GM18526 (cell line): ENCODE results near the gene BEST3.

ENCODE experiments used
- POLR2A ChIP-seq: IDR thresholded peaks from 3 replicates; pipeline ENCODE4 v1.6.1; 2011; ENCODE audit not compliant: insufficient read length; ENCODE audit errors: extremely low read depth

BEST3 gene

DNA sequence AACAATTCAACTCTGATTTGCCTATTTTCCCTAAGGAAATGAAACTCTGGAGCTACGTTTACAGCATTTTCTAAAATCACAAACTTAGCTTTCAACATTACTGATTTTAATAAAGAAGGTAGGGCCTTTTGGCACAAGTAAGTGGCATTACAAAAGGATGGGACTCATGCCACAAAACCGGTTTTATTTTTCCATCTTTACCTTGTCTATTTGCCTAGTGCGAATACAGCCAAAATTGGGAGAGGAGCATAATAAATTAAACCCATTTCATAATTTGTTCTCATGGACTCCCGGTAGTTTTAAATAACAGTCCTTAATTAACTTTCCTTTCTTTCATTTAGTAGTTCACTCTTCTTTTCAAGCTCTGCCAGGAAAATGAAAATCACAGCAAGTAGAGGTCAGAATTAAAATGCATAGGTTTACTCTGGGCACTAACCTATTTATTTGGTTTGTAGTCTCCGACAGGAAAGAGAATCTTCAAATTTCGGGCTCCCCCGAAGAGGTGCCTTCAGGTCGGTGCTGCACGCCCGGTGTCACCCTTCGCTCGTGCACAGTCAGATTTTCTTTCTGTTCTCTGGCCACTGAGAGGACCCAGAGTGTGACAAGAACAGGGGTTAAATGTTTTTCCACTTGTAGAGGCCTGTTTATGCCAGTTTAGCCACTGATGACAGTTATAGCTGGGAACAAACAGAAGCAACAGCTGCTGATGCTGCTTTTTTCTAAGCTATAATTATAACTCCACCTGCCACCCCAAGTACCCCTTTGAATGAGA is at the start of gene BEST3:
Gene BEST3, minus strand, starts transcription at position 535 of the 772 bp plus-strand sequence. CDS start 1,505 bp downstream, outside the sequence.
- TF ChIP-seq POLR2A = no peak

DNA sequence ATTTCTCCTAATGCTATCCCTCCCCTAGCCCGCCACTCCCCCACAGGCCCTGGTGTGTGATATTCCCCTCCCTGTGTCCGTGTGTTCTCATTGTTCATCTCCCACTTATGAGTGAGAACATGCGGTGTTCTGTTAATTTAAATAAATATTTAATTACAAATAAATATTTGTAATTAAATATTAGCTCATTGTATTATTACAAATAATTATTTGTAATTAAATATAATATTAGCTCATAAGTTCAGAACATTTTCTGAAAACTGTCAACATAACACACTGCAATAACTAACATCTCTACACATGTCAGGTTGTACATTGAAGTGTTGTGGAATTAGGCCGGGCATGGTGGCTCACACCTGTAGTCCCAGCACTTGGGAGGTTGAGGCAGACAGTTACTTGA is 45.0 kb upstream of the BEST3 start:
- no peak for TF ChIP-seq POLR2A

- peak; percentile 35 for TF ChIP-seq POLR2A
Observed at GRCh38 chr12:69739287-69740191, 40.4 kb upstream of the BEST3 start.

DNA sequence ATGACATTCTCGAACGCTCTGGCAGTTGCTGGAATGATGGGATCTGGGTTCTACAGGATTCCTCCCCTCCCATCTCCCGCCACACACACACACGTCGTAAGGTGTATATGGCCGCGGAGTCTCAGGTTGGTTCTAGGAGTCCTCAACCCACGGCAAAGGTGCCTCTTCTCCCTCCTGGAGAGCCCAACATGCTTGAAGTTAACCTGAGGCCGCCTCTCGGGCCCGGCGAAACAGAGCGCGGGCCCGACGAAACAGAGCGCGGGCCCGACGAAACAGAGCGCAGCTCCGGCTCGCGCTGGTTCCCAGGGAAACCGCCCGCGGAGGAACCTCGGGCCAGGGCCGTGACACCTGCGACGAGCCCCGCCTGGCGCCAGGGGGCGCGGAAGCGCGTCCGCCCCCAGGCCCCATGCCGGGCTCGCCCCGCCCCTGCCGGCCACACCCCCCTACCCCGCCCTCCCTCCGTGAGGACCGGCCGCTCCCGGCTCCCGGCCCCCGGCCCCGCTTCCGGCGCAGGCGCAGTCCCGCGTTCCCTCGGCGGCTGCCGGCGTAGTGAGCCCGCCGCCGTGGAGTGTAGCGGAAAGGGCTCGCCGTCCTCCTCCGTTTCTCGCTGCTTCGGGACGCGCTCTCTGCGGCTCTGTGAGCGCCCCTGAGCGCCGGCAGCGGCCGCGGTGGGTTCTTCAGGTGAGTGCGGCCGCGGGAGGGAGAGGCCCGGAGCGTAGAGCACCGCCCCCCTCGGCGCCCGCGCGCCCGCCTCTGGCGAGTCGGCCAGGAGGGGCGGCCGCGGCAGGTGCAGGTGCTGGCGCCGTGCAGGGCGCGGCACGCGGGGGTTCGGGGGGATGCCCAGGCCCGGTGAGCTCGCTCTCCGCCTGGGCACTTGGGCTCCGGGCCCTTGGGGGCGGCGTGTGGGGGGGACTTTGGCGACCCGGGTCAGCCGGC is 39.5 kb upstream of the BEST3 start, which contains the start of gene RAB3IP:
Gene RAB3IP, plus strand, starts transcription at position 510 of the 936 bp plus-strand sequence. CDS start 16,549 bp downstream, outside the sequence.
- TF ChIP-seq POLR2A = peak; percentile 45

DNA sequence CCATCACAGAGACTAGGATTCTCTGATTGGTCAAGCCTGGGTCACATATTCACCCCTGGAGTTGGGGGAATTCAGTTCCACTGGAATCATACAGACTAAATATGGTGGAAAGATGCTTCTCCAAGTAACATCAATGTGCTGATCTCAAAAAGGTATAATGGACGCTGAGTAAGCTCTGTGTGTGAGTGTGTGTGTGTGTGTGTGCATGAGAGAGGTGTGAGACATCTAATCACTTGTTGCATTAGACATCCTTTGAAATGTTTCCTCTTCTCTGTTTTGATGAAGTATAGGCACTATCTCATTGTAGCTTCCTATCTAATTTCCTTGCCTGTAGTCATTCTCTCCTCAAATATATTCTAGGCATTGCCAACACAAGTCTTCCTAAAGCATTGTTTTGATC is 34.5 kb upstream of the BEST3 start:
- no peak for TF ChIP-seq POLR2A

DNA sequence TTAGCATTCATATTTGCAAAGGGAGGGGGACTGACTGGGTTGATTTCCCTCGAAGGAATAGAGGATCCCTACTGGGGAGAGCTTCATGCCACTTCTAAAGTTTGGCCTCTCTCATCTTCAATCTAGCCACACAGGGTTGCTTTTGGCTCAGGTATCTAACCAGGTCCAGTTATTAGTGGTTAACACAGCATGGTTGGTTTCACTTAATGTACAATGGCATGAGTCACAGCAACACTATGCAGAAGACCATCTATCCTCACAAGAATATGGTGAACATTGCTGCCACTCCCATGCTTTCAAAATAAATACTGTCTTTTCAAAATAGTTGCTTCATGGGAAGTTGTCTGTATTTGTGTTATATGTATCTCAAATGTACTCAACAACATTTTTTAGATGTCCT is 33.0 kb upstream of the BEST3 start:
- no peak for TF ChIP-seq POLR2A

GRCh38 chr12:69726922-69727321 is 27.8 kb upstream of the BEST3 start:
- no peak for TF ChIP-seq POLR2A

DNA sequence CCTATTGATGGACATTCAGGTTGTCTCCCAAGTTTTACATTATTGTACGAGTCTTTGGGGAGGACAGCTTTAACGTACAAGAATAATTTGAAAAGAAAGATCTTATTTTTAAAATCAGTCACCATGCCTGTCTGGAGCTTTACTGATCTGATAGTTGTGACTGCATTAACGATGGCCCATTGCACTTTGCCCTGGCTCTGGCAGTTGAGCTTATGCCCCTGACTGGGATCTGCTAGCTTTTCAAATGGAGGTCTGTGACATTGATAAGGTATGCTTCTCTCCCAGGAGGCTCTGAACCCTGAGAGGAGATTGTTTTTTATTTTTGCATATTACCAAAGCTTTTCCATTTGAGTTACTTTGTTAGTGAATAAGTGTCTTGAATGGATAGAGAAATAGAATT is 21.6 kb upstream of the BEST3 start:
- no peak for TF ChIP-seq POLR2A

DNA sequence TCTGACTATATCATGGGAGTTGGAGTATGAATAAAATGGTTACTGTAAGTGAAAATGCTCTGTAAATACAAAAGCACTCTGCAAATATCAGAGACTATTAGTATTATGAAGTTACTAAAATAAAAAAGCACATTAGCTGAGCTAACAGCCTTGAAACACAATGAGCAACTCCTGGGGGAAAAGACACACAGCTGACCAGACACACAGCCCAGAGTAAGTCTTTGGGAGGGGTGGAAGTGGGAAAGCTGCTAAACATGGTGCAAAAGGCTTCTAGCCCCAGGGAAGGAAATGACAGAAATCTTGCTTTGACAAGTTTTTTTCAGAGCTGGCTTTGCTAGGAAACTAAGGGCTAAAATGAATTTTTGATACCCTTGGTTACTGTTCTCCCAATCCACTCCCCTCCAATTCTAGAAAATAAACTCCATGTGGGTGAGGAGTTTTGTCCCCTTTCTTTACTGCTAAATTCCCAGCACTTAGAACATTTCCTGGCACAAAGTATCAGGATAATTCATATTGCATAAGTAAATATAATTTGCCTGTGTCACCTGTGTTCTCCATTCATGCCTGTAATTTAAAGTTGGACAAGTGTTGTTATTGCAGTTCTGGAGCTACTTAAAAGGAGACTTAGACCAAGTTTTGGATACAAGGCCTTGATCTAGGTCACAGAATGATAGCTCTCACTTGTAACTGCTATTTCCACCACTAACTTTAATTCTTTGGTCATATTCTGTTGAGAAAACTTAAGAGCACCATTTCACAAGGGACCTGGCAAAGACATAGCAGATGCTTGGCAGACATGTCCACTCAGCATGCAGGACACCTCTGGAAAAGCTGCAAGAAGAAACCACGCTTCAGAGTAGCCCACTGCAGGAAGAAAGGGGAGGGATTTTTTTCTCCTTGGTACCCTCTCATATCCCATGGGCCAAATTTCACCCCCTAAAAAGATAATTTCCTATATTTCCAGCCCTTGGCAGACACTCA is 20.5 kb upstream of the BEST3 start:
- TF ChIP-seq POLR2A = no peak

DNA sequence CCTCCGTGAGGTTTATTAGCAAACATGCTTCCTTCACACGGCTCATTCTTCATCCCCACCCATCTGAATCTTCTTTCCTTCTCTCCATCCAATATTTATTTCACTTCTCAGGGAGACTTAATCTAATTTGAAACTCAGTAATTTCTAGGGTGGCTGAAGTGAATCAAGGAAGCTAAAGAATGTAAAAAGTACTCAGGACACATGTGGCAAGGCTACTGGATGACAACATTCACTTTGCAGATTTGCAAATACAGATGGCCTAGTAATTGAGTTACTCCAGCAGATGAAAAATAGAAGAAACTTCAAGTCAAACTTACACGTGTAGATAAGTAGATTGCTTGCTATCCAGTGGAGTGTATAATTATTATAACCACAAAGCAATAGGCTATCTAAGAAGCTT is 15.4 kb upstream of the BEST3 start:
- TF ChIP-seq POLR2A = no peak

GRCh38 chr12:69712826-69713225 is 13.7 kb upstream of the BEST3 start:
- TF ChIP-seq POLR2A = no peak

- TF ChIP-seq POLR2A = no peak
Observed at GRCh38 chr12:69708649-69709048, 9.5 kb upstream of the BEST3 start.

DNA sequence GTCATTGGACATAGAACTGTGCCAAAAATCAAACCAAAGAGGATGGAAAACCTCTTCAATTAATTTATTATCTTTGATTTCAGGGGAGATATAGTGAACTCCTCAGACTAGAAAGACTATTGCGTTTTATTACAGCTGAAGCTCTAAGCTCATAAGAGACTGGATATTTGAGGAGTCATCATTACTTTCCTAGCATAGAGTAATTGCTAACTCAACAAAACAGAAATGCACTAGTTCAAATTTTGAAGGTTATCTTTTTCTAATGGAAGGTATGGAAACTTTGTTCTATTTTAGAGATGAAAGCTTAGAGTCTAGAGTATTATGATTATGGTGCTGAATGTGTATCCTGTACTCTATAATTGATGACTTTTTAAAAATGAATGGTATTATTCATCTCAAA is 5.3 kb upstream of the BEST3 start:
- TF ChIP-seq POLR2A = no peak

GRCh38 chr12:69703146-69703642 is 4.1 kb upstream of the BEST3 start:
- no peak for TF ChIP-seq POLR2A
